ENCODE results near the gene RAI1. TPM values are rescaled to one million over a fixed set of nuclear protein-coding genes. Genes with fewer than 3 reads are reported as not detected.
"Not testable (repeated sequence)": the region's sequence is repeated elsewhere in the genome, so short reads cannot be mapped to it uniquely, and the experiment has no call there.

The RAI1 gene
- total RNA-seq, 2 donors from 2014 or later = 22.4 to 32.3 TPM

DNA sequence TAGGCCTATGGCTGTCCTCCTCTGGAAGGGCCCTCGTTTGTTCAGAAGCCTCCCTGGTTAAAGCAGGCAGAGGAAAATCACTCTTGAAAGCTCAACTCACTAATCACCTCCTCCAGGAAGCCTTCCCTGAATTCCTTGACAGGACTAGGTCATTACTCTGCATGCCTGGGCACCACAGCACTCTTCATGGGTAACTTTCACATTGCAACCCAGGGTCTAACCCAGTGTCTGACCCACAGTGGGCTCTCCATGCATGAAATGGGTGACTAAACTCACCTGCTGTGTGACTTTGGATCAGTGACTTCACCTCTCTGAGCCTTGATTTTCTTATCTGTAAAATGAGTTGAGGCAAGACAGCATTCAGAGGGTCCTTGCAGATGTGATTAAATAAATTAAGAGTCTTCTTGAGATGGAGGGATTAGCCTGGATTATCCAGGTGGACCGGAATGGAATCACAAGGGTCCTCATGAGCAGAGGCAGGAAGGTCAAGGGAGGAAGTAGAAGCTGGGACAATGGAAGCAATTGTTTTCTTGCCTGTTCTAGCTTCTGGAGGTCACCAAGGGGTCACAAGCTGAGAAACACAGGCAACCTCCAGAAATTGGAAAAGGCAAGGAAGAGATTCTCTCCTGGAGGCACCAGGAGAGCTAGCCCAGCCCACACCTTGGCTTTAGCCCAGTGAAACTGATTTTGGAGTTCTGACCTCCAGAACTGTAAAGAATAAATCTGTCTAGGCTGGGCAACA is 3.8 kb upstream of the RAI1 start:
- ATAC-seq = no peak
- intact Hi-C loops (cut with DNase I) = loop anchor here in 1 of 2 donors (5.0 kb wide), 1 partner anchor 360 kb away; the partner anchor contains the start of genes ATPAF2 and GID4
- peak; percentile 10 for DNase-seq

DNA sequence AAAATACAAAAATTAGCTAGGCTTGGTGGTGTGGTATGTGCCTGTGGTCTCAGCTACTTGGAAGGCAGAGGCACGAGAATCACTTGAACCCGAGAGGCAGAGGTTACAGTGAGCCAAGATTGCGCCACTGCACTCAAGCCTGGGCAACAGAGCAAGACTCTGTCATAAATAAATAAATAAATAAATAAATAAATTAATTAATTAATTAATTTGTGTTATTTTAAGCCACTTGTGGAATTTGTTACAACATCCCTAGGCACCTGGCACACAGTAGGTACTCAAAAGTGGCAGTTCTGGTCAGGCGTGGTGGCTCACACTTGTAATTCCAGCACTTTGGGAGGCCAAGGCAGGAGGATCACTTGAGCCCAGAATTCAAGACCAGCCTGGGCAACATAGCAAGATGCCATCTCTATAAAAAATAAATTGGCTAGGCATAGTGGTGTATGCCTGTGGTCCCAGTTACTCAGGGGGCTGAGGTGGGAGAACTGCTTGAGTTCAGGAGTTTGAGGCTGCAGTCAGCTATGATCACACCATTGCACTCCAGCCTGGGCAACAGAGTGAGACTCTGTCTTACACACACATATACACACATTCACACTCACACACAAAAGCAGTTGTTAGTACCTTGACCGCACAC is 3.1 kb upstream of the RAI1 start:
- DNase-seq, ATAC-seq: not testable (repeated sequence)
- intact Hi-C loops (cut with DNase I) = loop anchor here in 1 of 2 donors (5.0 kb wide), 1 partner anchor 359 kb away; the partner anchor contains the start of genes ATPAF2 and GID4

DNA sequence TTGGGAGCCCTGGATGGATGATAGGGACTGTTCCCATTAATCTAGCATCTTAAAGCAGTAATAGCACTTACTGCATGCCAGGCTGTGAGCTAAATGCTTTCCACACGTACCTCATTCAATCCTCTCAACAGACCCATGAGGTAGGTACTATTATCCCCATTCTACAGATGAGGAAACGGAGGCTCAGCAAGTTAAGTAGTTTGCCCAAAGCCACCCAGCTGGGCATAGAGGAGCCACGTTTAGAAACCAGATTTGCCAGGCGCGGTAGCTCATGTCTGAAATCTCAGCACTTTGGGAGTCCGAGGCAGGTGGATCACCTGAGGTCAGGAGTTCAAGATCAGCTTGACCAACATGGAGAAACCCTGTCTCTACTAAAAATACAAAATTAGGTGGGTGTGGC is 2.0 kb upstream of the RAI1 start:
- DNase-seq (no peak), ATAC-seq (no peak)
- intact Hi-C loops (cut with DNase I) = loop anchor here in 1 of 2 donors (5.0 kb wide), 1 partner anchor 358 kb away; the partner anchor contains the start of genes ATPAF2 and GID4

DNA sequence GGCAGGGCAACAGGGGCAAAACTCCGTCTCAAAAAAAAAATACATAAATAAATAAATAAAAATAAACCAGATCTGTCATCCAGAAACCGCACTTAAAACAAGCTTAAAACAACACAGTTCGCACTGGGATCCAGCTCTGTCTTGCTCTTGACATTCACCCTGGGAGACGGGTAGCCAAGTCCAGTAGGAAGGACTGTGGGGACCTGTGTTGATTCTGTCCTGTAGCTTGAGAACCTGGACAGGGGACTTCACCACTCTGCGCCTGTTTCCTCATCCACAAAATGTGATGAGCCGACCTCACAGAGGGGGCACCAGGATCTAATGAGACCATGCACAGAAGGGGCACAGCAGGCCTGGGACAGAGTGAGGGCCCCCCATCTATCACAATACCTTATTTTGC is 1.5 kb upstream of the RAI1 start:
- DNase-seq = no peak
- no peak for ATAC-seq
- intact Hi-C loops (cut with DNase I) = loop anchor here (5.0 to 10.0 kb wide), 6 partner anchors 75 to 358 kb away; partner anchors contain the start of genes ATPAF2 (in 1 of the 2) and GID4 (in 1 of the 2)

- intact Hi-C loops (cut with DNase I) = loop anchor here (5.0 to 10.0 kb wide), 5 partner anchors 74 to 352 kb away; no protein-coding TSS in a partner anchor
- DNase-seq = no peak
Observed at GRCh38 chr17:17680477-17681186, 626 bp upstream of the RAI1 start.

DNA sequence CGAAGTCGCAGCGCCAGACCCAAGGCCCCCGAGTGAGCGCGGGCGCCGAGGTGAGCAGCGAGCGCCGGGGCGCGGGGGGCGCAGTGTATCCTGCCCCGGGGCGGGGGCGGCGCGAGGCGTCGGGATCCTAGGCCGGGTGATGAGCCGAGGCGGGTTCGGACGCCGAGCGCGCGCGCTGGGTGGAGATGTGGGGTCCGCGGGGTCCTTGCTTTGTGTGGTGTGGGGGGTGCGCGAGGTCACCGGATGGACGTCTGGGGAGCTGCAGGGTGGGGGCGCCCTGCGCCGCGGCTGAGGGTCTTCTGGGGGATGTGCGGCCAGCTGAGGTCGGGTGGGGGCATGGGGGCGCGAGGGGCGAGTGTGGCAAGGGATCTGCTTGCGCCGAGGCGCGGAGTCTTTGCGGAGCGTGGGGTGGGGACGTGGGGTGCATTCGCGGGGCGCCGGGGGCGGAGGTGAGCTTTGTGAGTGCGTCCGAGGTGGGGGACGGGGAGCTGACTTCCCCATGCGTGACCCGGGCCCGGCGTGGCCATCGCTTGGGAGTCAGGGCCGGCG is 560 bp downstream of the RAI1 start:
- DNase-seq (peak; percentile 61), ATAC-seq (peak; percentile 7 to 17)
- intact Hi-C loops (cut with DNase I) = loop anchor here (5.0 to 10.0 kb wide), 5 partner anchors 73 to 350 kb away; no protein-coding TSS in a partner anchor

More at GRCh38 chr17:17680477-17681186, 626 bp upstream of the RAI1 start:
- ATAC-seq = no peak

DNA sequence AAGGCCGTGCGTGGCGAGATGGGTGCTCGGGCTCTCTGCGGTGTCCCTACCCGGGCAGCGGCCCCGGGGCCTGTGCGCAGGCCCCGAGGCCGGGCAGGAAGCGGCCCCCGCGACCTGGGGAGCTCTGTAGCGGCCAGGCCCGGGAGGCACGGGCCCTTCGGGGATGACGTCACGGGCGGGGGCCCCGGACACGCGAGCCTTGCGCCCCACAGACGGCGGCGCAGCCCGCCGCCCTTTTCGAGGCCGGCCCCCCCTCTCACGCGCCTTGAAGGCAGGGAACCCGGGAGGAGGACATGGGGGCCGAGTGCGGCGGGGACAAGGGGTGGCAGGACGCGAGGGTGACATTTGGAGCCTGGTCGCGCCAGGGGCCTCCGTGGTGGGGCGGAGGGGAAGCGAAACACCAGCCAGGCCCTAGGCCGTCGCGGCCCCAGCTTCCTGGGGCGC is 1.1 kb downstream of the RAI1 start:
- ATAC-seq (peak; percentile 51 to 60), DNase-seq (peak; percentile 72)
- intact Hi-C loops (cut with DNase I) = loop anchor here (5.0 to 10.0 kb wide), 5 partner anchors 72 to 350 kb away; no protein-coding TSS in a partner anchor

DNA sequence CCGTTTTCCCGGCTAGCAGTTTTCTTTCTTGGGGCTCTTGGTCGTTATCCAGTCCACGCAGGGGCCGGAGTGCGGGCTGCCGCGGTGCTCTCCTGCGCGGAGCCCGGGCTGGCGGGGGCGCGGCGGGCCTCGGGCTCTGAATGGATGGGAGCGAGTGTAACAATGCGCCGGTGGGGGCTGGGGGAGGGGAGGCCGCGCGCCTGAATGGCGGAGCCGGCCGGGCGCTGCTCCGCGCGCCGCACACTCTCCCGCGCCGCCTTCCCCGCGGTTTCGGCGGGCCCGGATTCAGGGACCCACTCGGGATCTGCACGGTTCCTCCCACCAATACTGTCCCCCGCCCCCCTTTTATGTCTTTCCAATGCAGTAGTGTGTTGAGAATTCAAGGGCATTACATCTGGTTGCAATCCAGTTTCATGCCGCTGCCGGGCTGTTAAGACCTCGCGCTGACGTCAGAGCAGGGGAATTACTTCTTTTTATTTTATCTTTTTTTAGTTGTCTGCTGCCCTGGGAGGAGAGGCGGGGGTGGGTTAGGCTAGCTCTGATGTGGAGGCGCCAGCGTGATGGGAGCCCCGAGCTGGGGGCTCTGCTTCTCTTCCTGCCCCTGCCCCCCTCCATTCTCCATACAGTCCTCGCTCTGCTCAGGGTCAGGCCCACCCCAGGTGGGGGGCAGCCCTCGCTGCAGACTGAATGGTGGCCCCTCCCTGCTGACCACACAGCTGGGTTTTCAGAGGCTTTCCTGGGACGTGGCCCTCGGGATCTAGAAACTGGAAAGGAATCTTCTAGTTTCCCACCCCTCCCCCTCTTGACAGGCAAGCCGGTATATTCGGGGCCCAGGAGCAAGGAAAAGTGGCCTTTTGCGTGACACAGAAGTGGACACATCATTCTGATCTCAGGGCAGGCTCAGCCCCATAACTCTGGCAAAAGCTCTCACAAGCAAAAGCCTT is 1.8 kb downstream of the RAI1 start:
- ATAC-seq (peak; percentile 76 to 79), DNase-seq (peak; percentile 81)
- intact Hi-C loops (cut with DNase I) = loop anchor here (5.0 to 10.0 kb wide), 5 partner anchors 72 to 349 kb away; no protein-coding TSS in a partner anchor

GRCh38 chr17:17683710-17684365 is 2.6 kb downstream of the RAI1 start:
- ATAC-seq (no peak), DNase-seq (no peak)
- intact Hi-C loops (cut with DNase I) = loop anchor here (5.0 to 10.0 kb wide), 5 partner anchors 71 to 348 kb away; no protein-coding TSS in a partner anchor

DNA sequence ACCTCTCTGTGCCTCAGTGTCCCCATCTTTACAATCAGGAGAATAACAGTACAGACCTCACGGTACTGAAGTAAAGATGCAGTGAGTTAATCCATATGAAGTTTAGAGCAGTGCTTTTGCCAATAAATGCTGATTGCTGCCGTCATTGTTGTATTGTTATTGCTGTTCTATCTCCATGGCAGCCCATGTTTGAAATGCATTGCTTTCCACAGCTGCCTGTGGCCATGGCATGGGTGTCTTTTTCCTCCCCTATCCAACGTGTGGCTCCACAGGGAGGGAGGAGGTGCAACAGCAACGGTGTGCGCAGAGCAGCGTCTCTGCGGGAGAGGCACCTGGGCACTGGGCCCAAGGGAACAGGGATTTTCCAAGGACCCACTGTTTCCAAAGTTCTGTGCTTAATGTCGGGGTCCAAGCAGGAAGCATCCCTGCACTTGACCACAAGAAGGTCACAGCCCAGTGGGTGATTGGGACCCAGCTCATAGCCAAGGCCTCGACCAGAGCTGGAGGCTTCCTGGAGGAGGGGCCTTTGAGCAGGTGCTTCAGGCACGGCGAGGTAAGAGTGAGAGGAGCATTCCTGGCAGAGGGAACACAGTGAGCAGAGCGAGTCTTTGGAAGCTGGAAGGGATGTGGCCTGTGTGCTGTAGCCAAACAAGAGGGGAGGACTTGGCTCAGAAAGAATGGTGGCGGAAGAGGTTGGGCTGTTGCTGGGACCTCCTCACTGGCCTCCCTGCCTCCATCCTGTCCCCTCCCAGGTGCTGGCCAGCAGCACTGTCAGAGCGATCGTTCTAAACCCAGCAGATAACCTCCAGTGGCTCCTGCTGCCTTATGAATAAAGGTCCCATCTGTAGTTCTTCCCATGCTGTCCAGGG is 3.9 kb downstream of the RAI1 start:
- DNase-seq (peak; percentile 46), ATAC-seq (peak in 1 of 2 donors; percentile 1)
- intact Hi-C loops (cut with DNase I) = loop anchor here (5.0 to 10.0 kb wide), 5 partner anchors 70 to 347 kb away; no protein-coding TSS in a partner anchor

DNA sequence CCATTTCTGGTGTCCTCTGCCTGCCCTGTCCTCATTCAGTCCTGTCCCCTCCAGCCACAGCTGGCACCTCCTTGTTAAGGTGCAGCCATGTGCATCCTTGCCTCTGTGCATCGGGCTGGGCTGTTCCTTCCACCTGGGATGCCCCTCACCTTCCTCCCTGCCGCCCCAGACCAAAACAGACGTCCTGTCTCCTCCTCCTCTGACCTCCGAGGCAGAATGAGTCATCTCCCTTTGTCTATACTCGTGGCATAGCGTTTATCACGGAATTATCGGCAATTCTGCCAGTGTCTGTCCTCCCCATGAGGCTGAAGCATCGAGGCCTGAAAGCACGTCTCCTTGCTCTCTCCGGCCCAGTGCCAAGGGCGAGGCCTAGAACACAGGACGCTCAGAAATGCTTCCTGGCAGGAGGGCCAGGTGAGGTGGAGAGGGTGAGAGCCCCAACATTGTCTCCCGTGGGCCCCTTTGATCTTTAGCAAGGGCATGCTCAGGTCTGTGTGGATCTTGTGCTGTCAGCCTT is 4.6 kb downstream of the RAI1 start:
- ATAC-seq (peak in 1 of 2 donors; percentile 19), DNase-seq (peak; percentile 62)
- intact Hi-C loops (cut with DNase I) = loop anchor here in 1 of 2 donors (10.0 kb wide), 2 partner anchors 69 to 99 kb away; no protein-coding TSS in a partner anchor

- DNase-seq = no peak
- intact Hi-C loops (cut with DNase I) = loop anchor here in 1 of 2 donors (10.0 kb wide), 2 partner anchors 65 to 95 kb away; no protein-coding TSS in a partner anchor
- ATAC-seq = no peak
Observed at GRCh38 chr17:17689312-17689711, 8.1 kb downstream of the RAI1 start.

DNA sequence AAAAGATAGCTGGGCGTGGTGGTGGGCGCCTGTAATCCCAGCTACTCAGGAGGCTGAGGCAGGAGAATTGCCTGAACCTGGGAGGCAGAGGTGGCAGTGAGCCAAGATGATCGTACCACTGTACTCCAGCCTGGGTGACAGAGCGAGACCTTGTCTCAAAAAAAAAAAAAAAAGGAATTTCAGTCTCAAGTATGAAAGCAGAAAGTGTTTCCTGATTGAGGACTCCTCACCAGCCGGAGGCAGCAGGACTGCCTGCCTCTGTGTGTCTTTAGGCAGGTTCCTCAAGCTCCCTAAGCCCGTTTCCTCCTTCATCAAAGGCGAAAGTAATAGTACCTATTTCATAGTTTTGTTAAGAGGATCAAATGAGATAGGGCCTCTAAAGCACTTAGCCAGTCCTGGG is 9.0 kb downstream of the RAI1 start:
- ATAC-seq, DNase-seq: not testable (repeated sequence)
- intact Hi-C loops (cut with DNase I) = loop anchor here in 1 of 2 donors (10.0 kb wide), 1 partner anchor 55 kb away; no protein-coding TSS in a partner anchor

DNA sequence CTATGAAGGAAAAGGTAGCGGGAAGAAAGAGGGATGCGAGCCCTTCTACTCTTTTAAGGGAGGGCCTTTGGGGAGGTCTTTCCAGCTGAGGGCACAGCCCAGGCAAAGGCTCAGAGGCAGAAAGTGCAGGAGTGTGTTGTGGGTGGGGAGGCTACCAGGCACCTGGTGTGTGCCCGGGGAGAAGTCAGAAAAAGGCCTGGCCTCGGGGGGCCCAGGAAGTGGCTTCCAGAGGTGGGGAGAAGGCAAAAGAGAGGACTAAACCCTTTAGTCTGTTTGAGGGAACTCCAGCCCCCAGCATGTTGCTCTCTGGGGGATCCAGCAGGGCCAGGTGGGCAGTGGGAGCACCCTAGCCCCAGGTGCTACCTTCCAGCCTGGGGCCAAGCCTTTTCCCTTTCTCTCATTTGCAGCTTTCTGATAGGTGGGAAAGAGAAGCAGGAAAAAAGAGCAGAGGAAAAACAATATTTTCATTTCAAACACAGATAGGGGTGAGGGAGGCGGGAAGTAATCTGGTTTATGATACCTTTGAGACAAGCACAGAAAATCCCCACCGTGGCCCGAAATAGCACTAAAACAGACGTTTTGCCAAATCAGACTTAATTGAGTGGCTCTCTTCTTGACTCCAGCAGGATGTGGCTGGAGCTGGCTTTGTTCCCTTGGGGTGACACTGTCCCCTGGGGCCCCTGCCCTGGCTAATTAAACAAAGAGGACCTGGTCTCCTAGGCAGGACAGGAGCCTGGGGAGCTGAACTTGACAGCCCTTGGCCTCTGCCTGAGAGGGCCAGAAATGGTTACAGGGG is 10.4 kb downstream of the RAI1 start:
- DNase-seq = no peak
- intact Hi-C loops (cut with DNase I) = loop anchor here in 1 of 2 donors (10.0 kb wide), 1 partner anchor 53 kb away; no protein-coding TSS in a partner anchor

More for the DNA sequence above, 10.4 kb downstream of the RAI1 start:
- no peak for ATAC-seq

All from left cardiac atrium (tissue), 4 donors.